Caco-2 (cell line): ENCODE data around the gene HK1. TPM values are rescaled to one million over a fixed set of nuclear protein-coding genes. Genes with fewer than 3 reads are reported as not detected.

Experiments used
- BruUV-seq: library from RNA; stranded (reverse); fragments of 400-500 nt; replicated peaks from 2 replicates; lab custom pipeline; 2021; lab: Mats Ljungman, UMichigan
- CTCF ChIA-PET: fragments of 300-600 bp; sonication (Branson Sonifier 250); formaldehyde crosslinking; loops from one replicate; lab custom pipeline; 2022; ENCODE audit warnings: antibody characterized with exemption; lab: Charles Lee
- POLR2A ChIA-PET: fragments of 300-600 bp; sonication (Branson Sonifier 250); formaldehyde crosslinking; loops from one replicate; lab custom pipeline; 2022; ENCODE audit warnings: antibody characterized with exemption; lab: Charles Lee
- DNase-seq, 2 experiments: peaks; one replicate each; pipeline versions ENCODE4 v3.0.0 to v3.0.0-alpha.2; 2020 to 2022
- H3K27me3 ChIP-seq: replicated peaks from 2 replicates; pipeline ENCODE4 v1.6.0; 2011; ENCODE audit warnings: low read length; ENCODE audit not compliant: control insufficient read depth, insufficient read depth
- H3K36me3 ChIP-seq: 2 replicates; pipeline ENCODE4 v1.5.1; 2011; ENCODE audit warnings: low read length; ENCODE audit not compliant: control insufficient read depth, insufficient read depth
- H3K4me1 ChIP-seq: fragments of 250-450 bp; sonication (Bioruptor Pico); 2 replicates; pipeline ENCODE4 v1.5.1; 2020; ENCODE audit warnings: mild to moderate bottlenecking
- H3K4me3 ChIP-seq: 2 replicates; pipeline ENCODE4 v1.5.1; 2011; ENCODE audit warnings: low read depth, mild to moderate bottlenecking, control low read depth, low read length
- H3K9me3 ChIP-seq: fragments of 250-450 bp; sonication (Bioruptor Pico); 2 replicates; pipeline ENCODE4 v1.5.1; 2020; ENCODE audit warnings: mild to moderate bottlenecking, moderate library complexity
- H3K27ac Mint-ChIP-seq: one replicate; pipeline ENCODE4 v1.8.0; 2022; ENCODE audit warnings: mixed read lengths; ENCODE audit not compliant: unreplicated experiment
- H3K27me3 Mint-ChIP-seq: one replicate; pipeline ENCODE4 v1.8.0; 2022; ENCODE audit warnings: mixed read lengths; ENCODE audit not compliant: insufficient read depth, unreplicated experiment
- H3K36me3 Mint-ChIP-seq: one replicate; pipeline ENCODE4 v1.8.0; 2022; ENCODE audit warnings: mild to moderate bottlenecking, mixed read lengths; ENCODE audit not compliant: insufficient read depth, unreplicated experiment
- H3K4me1 Mint-ChIP-seq: one replicate; pipeline ENCODE4 v1.8.0; 2022; ENCODE audit warnings: low read depth, mixed read lengths; ENCODE audit not compliant: unreplicated experiment
- H3K4me3 Mint-ChIP-seq: one replicate; pipeline ENCODE4 v1.8.0; 2022; ENCODE audit warnings: mild to moderate bottlenecking, moderate library complexity, mixed read lengths; ENCODE audit not compliant: unreplicated experiment
- H3K9me3 Mint-ChIP-seq: one replicate; pipeline ENCODE4 v1.8.0; 2022; ENCODE audit warnings: mixed read lengths; ENCODE audit not compliant: unreplicated experiment
- intact Hi-C: fragments of 100-400 bp; cut with micrococcal nuclease; formaldehyde crosslinking; loops from one replicate; pipeline ENCODE4 v1.10.0; 2022; ENCODE audit not compliant: unreplicated experiment
- total RNA-seq: library from RNA; stranded (reverse); gene quantifications from 2 replicates; pipeline ENCODE4 v1.2.3, GENCODE V29; 2022
- TF ChIP-seq, protein P1 (sequence below), 2 experiments: fragments of 200-600 bp in 1 of 2; IDR thresholded peaks; 1 replicate in 1 of 2; 2 replicates in 1 of 2; pipeline versions ENCODE4 v1.5.1 to v1.8.0; 2011 to 2022; ENCODE audit warnings: antibody characterized with exemption in 1 of 2, control low read depth in 1 of 2, inconsistent platforms in 1 of 2, low read depth in 1 of 2, low read length in 1 of 2, mild to moderate bottlenecking in 1 of 2, moderate library complexity in 1 of 2; ENCODE audit not compliant: insufficient read depth in 1 of 2, severe bottlenecking in 1 of 2, unreplicated experiment in 1 of 2

HK1 gene
- total RNA-seq, 1 experiment from 2014 or later = 35.4 TPM

DNA sequence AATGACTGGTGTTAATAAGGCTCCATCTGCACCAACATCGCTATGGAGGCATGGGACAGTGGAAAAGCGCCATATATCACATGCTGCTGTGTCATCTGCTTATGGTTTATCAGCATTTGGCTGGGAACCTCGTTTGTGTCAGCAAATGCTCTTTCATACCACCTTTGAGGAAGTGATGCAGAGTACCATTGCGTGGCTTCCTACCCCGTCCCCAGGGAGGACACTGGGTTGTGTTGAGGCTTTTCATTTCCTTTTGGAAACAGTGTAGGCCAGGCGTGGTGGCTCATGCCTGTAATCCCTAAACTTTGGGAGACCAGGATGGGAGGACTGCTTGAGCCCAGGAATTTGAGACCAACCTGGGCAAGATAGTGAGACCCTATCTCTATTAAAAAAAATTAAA lies 131.7 kb downstream of the HK1 start:
- peaks cover 13% of the 10 kb centered on the region for H3K4me1 ChIP-seq
- Mint-ChIP-seq H3K27me3 (no peaks in the 10 kb centered on the region), H3K36me3 (peaks cover 17% of the 10 kb centered on the region), H3K4me3 (no peak overlapping the region), H3K4me1 (peaks cover 15% of the 10 kb centered on the region), H3K9me3 (no peaks in the 10 kb centered on the region), H3K27ac (no peak overlapping the region)
- intact Hi-C loops = loop anchor here (1.0 to 2.0 kb wide), 3 partner anchors 8 to 221 kb away; partner anchors contain the start of gene FAM241B
- H3K4me3 ChIP-seq = no peak overlapping the region
- no TSS peak for BruUV-seq
- H3K9me3 ChIP-seq = no peaks in the 10 kb centered on the region
- no peak for DNase-seq
- TF ChIP-seq, protein P1, sequence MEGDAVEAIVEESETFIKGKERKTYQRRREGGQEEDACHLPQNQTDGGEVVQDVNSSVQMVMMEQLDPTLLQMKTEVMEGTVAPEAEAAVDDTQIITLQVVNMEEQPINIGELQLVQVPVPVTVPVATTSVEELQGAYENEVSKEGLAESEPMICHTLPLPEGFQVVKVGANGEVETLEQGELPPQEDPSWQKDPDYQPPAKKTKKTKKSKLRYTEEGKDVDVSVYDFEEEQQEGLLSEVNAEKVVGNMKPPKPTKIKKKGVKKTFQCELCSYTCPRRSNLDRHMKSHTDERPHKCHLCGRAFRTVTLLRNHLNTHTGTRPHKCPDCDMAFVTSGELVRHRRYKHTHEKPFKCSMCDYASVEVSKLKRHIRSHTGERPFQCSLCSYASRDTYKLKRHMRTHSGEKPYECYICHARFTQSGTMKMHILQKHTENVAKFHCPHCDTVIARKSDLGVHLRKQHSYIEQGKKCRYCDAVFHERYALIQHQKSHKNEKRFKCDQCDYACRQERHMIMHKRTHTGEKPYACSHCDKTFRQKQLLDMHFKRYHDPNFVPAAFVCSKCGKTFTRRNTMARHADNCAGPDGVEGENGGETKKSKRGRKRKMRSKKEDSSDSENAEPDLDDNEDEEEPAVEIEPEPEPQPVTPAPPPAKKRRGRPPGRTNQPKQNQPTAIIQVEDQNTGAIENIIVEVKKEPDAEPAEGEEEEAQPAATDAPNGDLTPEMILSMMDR (IDR thresholded peaks at IDR 0.05; ENCODE audit: insufficient read depth in 1 of 2, low read depth in 1 of 2, low read length in 1 of 2, severe bottlenecking in 1 of 2, unreplicated experiment in 1 of 2) = no peak
- H3K27me3 ChIP-seq = no peaks in the 10 kb centered on the region
- POLR2A ChIA-PET = no interaction called here
- no peaks in the 10 kb centered on the region for H3K36me3 ChIP-seq
- CTCF ChIA-PET = no interaction called here

DNA sequence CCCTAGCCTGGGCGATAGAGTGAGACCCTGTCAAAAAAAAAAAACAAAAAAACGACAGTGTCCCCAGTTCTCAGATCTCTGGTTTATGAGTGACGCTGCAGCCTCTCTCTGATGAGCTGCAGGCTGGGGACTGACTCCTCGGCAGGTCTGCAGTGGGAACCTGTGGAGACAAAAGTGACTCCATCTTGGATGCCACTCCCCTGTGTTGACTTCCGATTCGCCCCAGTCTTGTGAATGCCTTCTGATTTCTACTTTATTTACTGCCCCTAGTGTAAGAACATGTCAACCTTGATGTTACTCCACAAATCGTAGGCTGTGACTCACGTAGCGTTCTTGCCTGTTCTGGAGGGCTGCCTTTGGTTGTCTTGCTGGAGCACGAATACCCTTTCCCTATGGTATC lies 132.2 kb downstream of the HK1 start:
- POLR2A ChIA-PET = no interaction called here
- Mint-ChIP-seq H3K27ac (no peak overlapping the region), H3K36me3 (peaks cover 17% of the 10 kb centered on the region), H3K4me1 (peaks cover 15% of the 10 kb centered on the region), H3K4me3 (no peak overlapping the region), H3K9me3 (no peaks in the 10 kb centered on the region), H3K27me3 (no peaks in the 10 kb centered on the region)
- CTCF ChIA-PET = no interaction called here
- TF ChIP-seq, protein P1 (IDR thresholded peaks at IDR 0.05; ENCODE audit: insufficient read depth in 1 of 2, low read depth in 1 of 2, low read length in 1 of 2, severe bottlenecking in 1 of 2, unreplicated experiment in 1 of 2) = no peak
- Histone ChIP-seq H3K9me3 (no peaks in the 10 kb centered on the region), H3K27me3 (no peaks in the 10 kb centered on the region), H3K4me1 (peaks cover 13% of the 10 kb centered on the region), H3K36me3 (no peaks in the 10 kb centered on the region), H3K4me3 (no peak overlapping the region)
- intact Hi-C loops = no loop called here
- no TSS peak for BruUV-seq
- DNase-seq = no peak

DNA sequence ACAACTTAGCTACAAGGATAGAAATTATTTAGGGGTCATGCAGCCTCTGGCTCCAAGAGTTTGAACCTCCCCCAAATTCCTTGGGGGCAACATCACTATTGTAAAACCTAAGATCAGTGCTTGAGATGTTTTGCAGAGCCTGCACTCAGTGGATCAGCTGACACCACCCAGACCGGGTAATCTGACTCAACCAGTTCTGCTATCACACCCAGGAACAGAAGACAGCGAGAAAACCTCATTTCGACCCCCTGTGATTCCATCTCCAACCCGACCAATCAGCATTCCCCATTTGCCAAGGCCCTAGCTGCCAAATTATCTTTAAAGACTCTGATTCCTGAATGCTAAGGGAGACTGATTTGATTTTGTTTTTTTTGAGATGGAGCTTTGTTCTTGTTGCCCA lies 133.2 kb downstream of the HK1 start:
- CTCF ChIA-PET = interaction anchor here (0.6 kb wide), 1 partner anchor 22 kb away, joined by 3 read pairs; no protein-coding TSS in a partner anchor

More for the DNA sequence above, 133.2 kb downstream of the HK1 start:
- Mint-ChIP-seq H3K4me1 (peaks cover 15% of the 10 kb centered on the region), H3K4me3 (no peak overlapping the region), H3K36me3 (peaks cover 11% of the 10 kb centered on the region), H3K27me3 (no peaks in the 10 kb centered on the region), H3K9me3 (no peaks in the 10 kb centered on the region), H3K27ac (no peak overlapping the region)
- peaks cover 13% of the 10 kb centered on the region for H3K4me1 ChIP-seq
- POLR2A ChIA-PET = interaction anchor here (0.7 kb wide), 1 partner anchor 14 kb away, joined by 4 read pairs; no protein-coding TSS in a partner anchor
- TF ChIP-seq, protein P1 (IDR thresholded peaks at IDR 0.05; ENCODE audit: insufficient read depth in 1 of 2, low read depth in 1 of 2, low read length in 1 of 2, severe bottlenecking in 1 of 2, unreplicated experiment in 1 of 2) = no peak
- intact Hi-C loops = no loop called here
- no peaks in the 10 kb centered on the region for H3K9me3 ChIP-seq
- DNase-seq = no peak
- no peak overlapping the region for H3K4me3 ChIP-seq
- H3K27me3 ChIP-seq = no peaks in the 10 kb centered on the region
- no peaks in the 10 kb centered on the region for H3K36me3 ChIP-seq
- no TSS peak for BruUV-seq
